ENCODE data around the gene CPNE5. TPM values are rescaled to one million over a fixed set of nuclear protein-coding genes. Genes with fewer than 3 reads are reported as not detected.

Gene CPNE5
- total RNA-seq: 2.0 and 2.1 TPM in 2 replicates

GRCh38 chr6:36838896-36839748 lies at the start of gene CPNE5:
Gene CPNE5 (minus strand): TSS chr6:36839444. CDS start chr6:36839377, 67 bp downstream.
- no peak within 1 kb of the TSS for H3K27ac Mint-ChIP-seq
- no peak for DNase-seq (ENCODE audit: low spot score)
- intact Hi-C loops (cut with micrococcal nuclease): no loop called here
- peaks cover 32% of the 10 kb centered on the region for H3K27me3 Mint-ChIP-seq (ENCODE audit: low read depth)
- H3K9me3 Mint-ChIP-seq: no peaks in the 10 kb centered on the region
- H3K36me3 Mint-ChIP-seq (ENCODE audit: low read depth): no peaks in the 10 kb centered on the region
- peak within 1 kb of the TSS; percentile 68 for H3K4me3 Mint-ChIP-seq (ENCODE audit: low read depth)
- H3K4me1 Mint-ChIP-seq (ENCODE audit: low read depth): peaks cover 5% of the 10 kb centered on the region

- H3K9me3 Mint-ChIP-seq: no peaks in the 10 kb centered on the region
- H3K4me1 Mint-ChIP-seq (ENCODE audit: low read depth): peaks cover 32% of the 10 kb centered on the region
- no peak overlapping the region for H3K27ac Mint-ChIP-seq
- no peak for DNase-seq (ENCODE audit: low spot score)
- no peak overlapping the region for H3K4me3 Mint-ChIP-seq (ENCODE audit: low read depth)
- intact Hi-C loops (cut with micrococcal nuclease): loop anchor here (5.0 kb wide), 1 partner anchor 99 kb away; the partner anchor contains the start of gene MTCH1
- H3K36me3 Mint-ChIP-seq (ENCODE audit: low read depth): peaks cover 13% of the 10 kb centered on the region
- no peaks in the 10 kb centered on the region for H3K27me3 Mint-ChIP-seq (ENCODE audit: low read depth)
Measured at GRCh38 chr6:36888115-36888643, 48.9 kb upstream of the CPNE5 start.

GRCh38 chr6:36886950-36887618 lies 47.8 kb upstream of the CPNE5 start:
- H3K27ac Mint-ChIP-seq: peak overlapping the region; percentile 65
- no peak for DNase-seq (ENCODE audit: low spot score)
- peaks cover 8% of the 10 kb centered on the region for H3K36me3 Mint-ChIP-seq (ENCODE audit: low read depth)
- intact Hi-C loops (cut with micrococcal nuclease): loop anchor here (5.0 kb wide), 1 partner anchor 100 kb away; the partner anchor contains the start of gene MTCH1
- H3K9me3 Mint-ChIP-seq: no peaks in the 10 kb centered on the region
- H3K4me3 Mint-ChIP-seq (ENCODE audit: low read depth): peak overlapping the region; percentile 87
- peaks cover 32% of the 10 kb centered on the region for H3K4me1 Mint-ChIP-seq (ENCODE audit: low read depth)
- no peaks in the 10 kb centered on the region for H3K27me3 Mint-ChIP-seq (ENCODE audit: low read depth)

GRCh38 chr6:36885461-36886401 lies 46.5 kb upstream of the CPNE5 start, which contains the start of gene C6orf89:
Gene C6orf89 (plus strand): TSS chr6:36885952. CDS start chr6:36899445, 13,493 bp downstream.
- Mint-ChIP-seq H3K36me3 (ENCODE audit: low read depth) (peaks cover 8% of the 10 kb centered on the region), H3K4me3 (ENCODE audit: low read depth) (peak within 1 kb of the TSS; percentile 87), H3K4me1 (ENCODE audit: low read depth) (peaks cover 32% of the 10 kb centered on the region), H3K27ac (peak within 1 kb of the TSS; percentile 80), H3K9me3 (no peaks in the 10 kb centered on the region), H3K27me3 (ENCODE audit: low read depth) (no peaks in the 10 kb centered on the region)
- DNase-seq (ENCODE audit: low spot score): peak; percentile 95
- intact Hi-C loops (cut with micrococcal nuclease): loop anchor here (1.0 to 5.0 kb wide), 6 partner anchors 10 to 323 kb away; partner anchors contain the start of gene MTCH1

GRCh38 chr6:36884610-36885009 lies 45.4 kb upstream of the CPNE5 start:
- no peaks in the 10 kb centered on the region for H3K9me3 Mint-ChIP-seq
- H3K4me3 Mint-ChIP-seq (ENCODE audit: low read depth): no peak overlapping the region
- no peak for DNase-seq (ENCODE audit: low spot score)
- H3K4me1 Mint-ChIP-seq (ENCODE audit: low read depth): peaks cover 32% of the 10 kb centered on the region
- H3K27me3 Mint-ChIP-seq (ENCODE audit: low read depth): no peaks in the 10 kb centered on the region
- no peak overlapping the region for H3K27ac Mint-ChIP-seq
- intact Hi-C loops (cut with micrococcal nuclease): loop anchor here (1.0 to 5.0 kb wide), 6 partner anchors 9 to 324 kb away; partner anchors contain the start of gene MTCH1
- H3K36me3 Mint-ChIP-seq (ENCODE audit: low read depth): peaks cover 5% of the 10 kb centered on the region

- intact Hi-C loops (cut with micrococcal nuclease): loop anchor here (1.0 to 2.0 kb wide), 2 partner anchors 10 to 38 kb away; partner anchors contain the start of gene C6orf89
Measured at GRCh38 chr6:36875250-36875633, 36.0 kb upstream of the CPNE5 start.

GRCh38 chr6:36874443-36875249 lies 35.4 kb upstream of the CPNE5 start, which contains the start of gene PPIL1:
Gene PPIL1 (minus strand): TSS chr6:36874803. CDS start chr6:36874772, 31 bp downstream.
- Mint-ChIP-seq H3K4me1 (ENCODE audit: low read depth) (peaks cover 48% of the 10 kb centered on the region), H3K9me3 (no peaks in the 10 kb centered on the region), H3K4me3 (ENCODE audit: low read depth) (peak within 1 kb of the TSS; percentile 99), H3K27me3 (ENCODE audit: low read depth) (peaks cover 3% of the 10 kb centered on the region), H3K27ac (peak within 1 kb of the TSS; percentile 100), H3K36me3 (ENCODE audit: low read depth) (peaks cover 32% of the 10 kb centered on the region)
- DNase-seq (ENCODE audit: low spot score): peak; percentile 80
- intact Hi-C loops (cut with micrococcal nuclease): loop anchor here (1.0 to 5.0 kb wide), 4 partner anchors 11 to 192 kb away; partner anchors contain the start of gene C6orf89

More at GRCh38 chr6:36875250-36875633, 36.0 kb upstream of the CPNE5 start:
- peak overlapping the region; percentile 99 for H3K4me3 Mint-ChIP-seq (ENCODE audit: low read depth)
- H3K36me3 Mint-ChIP-seq (ENCODE audit: low read depth): peaks cover 27% of the 10 kb centered on the region
- H3K9me3 Mint-ChIP-seq: no peaks in the 10 kb centered on the region
- no peak for DNase-seq (ENCODE audit: low spot score)
- H3K27ac Mint-ChIP-seq: peak overlapping the region; percentile 100
- H3K27me3 Mint-ChIP-seq (ENCODE audit: low read depth): peaks cover 3% of the 10 kb centered on the region
- H3K4me1 Mint-ChIP-seq (ENCODE audit: low read depth): peaks cover 44% of the 10 kb centered on the region

- no peak for DNase-seq (ENCODE audit: low spot score)
- H3K36me3 Mint-ChIP-seq (ENCODE audit: low read depth): peaks cover 37% of the 10 kb centered on the region
- no peaks in the 10 kb centered on the region for H3K27me3 Mint-ChIP-seq (ENCODE audit: low read depth)
- intact Hi-C loops (cut with micrococcal nuclease): loop anchor here (2.0 to 5.0 kb wide), 3 partner anchors 39 to 192 kb away; no protein-coding TSS in a partner anchor
- peak overlapping the region; percentile 100 for H3K27ac Mint-ChIP-seq
- H3K4me3 Mint-ChIP-seq (ENCODE audit: low read depth): peak overlapping the region; percentile 99
- no peaks in the 10 kb centered on the region for H3K9me3 Mint-ChIP-seq
- peaks cover 52% of the 10 kb centered on the region for H3K4me1 Mint-ChIP-seq (ENCODE audit: low read depth)
Measured at GRCh38 chr6:36873612-36874442, 34.6 kb upstream of the CPNE5 start.

GRCh38 chr6:36873115-36873514 lies 33.9 kb upstream of the CPNE5 start:
- DNase-seq (ENCODE audit: low spot score): no peak
- H3K4me3 Mint-ChIP-seq (ENCODE audit: low read depth): peak overlapping the region; percentile 99
- H3K4me1 Mint-ChIP-seq (ENCODE audit: low read depth): peaks cover 54% of the 10 kb centered on the region
- H3K36me3 Mint-ChIP-seq (ENCODE audit: low read depth): peaks cover 43% of the 10 kb centered on the region
- no peaks in the 10 kb centered on the region for H3K9me3 Mint-ChIP-seq
- H3K27ac Mint-ChIP-seq: peak overlapping the region; percentile 100
- H3K27me3 Mint-ChIP-seq (ENCODE audit: low read depth): no peaks in the 10 kb centered on the region
- intact Hi-C loops (cut with micrococcal nuclease): loop anchor here (5.0 kb wide), 2 partner anchors 106 to 191 kb away; no protein-coding TSS in a partner anchor

- Mint-ChIP-seq H3K9me3 (no peaks in the 10 kb centered on the region), H3K27me3 (ENCODE audit: low read depth) (no peaks in the 10 kb centered on the region), H3K27ac (peak overlapping the region; percentile 45), H3K4me1 (ENCODE audit: low read depth) (peaks cover 62% of the 10 kb centered on the region), H3K4me3 (ENCODE audit: low read depth) (peak overlapping the region; percentile 13), H3K36me3 (ENCODE audit: low read depth) (peaks cover 58% of the 10 kb centered on the region)
- no peak for DNase-seq (ENCODE audit: low spot score)
- intact Hi-C loops (cut with micrococcal nuclease): loop anchor here (1.0 to 5.0 kb wide), 3 partner anchors 104 to 189 kb away; no protein-coding TSS in a partner anchor
Measured at GRCh38 chr6:36871686-36872085, 32.4 kb upstream of the CPNE5 start.
